Fibroblast of lung (primary cell): ENCODE measurements around the gene MYO10. TPM values are rescaled to one million over a fixed set of nuclear protein-coding genes. Genes with fewer than 3 reads are reported as not detected.

Experiments used
- DNase-seq, 2 donors: peaks; one replicate each; pipeline versions ENCODE4 v3.0.0 to v3.0.0-alpha.2; 2010; ENCODE audit warnings: low read depth in 2 of 2
- H2AFZ ChIP-seq: 2 replicates; pipeline ENCODE4 v1.5.1; 2012; ENCODE audit warnings: low read length, control low read depth, inconsistent platforms
- H3K27ac ChIP-seq: 2 replicates; pipeline ENCODE4 v1.5.1; 2011; ENCODE audit warnings: low read length, control low read depth; ENCODE audit not compliant: insufficient read depth
- H3K27me3 ChIP-seq: 2 replicates; pipeline ENCODE4 v1.5.1; 2011; ENCODE audit warnings: mild to moderate bottlenecking, low read length; ENCODE audit not compliant: control insufficient read depth, insufficient read depth
- H3K36me3 ChIP-seq: 2 replicates; pipeline ENCODE4 v1.5.1; 2011; ENCODE audit warnings: low read length; ENCODE audit not compliant: control insufficient read depth, insufficient read depth
- H3K4me1 ChIP-seq: 2 replicates; pipeline ENCODE4 v1.5.1; 2011; ENCODE audit warnings: low read length; ENCODE audit not compliant: control insufficient read depth, insufficient read depth; ENCODE audit errors: extremely low read depth
- H3K4me2 ChIP-seq: 2 replicates; pipeline ENCODE4 v1.5.1; 2011; ENCODE audit warnings: low read length, control low read depth; ENCODE audit not compliant: insufficient read depth; ENCODE audit errors: extremely low read depth
- H3K4me3 ChIP-seq, 4 experiments: fragments of 200-600 bp in 1 of 4; sonication (generic) in 1 of 4; replicated peaks in 1 of 4; 2 replicates each; pipeline ENCODE4 v1.5.1; 2011 to 2016; ENCODE audit warnings: low read length in 4 of 4, low read depth in 3 of 4, mild to moderate bottlenecking in 3 of 4, control low read depth in 2 of 4, inconsistent platforms in 1 of 4, mixed read lengths in 1 of 4; ENCODE audit not compliant: insufficient read depth in 1 of 4; ENCODE audit errors: control extremely low read depth in 1 of 4
- H3K79me2 ChIP-seq: 2 replicates; pipeline ENCODE4 v1.5.1; 2012; ENCODE audit warnings: mild to moderate bottlenecking, low read length, inconsistent platforms; ENCODE audit not compliant: control insufficient read depth, insufficient read depth
- H3K9ac ChIP-seq: 2 replicates; pipeline ENCODE4 v1.5.1; 2011; ENCODE audit warnings: mild to moderate bottlenecking, low read length, control low read depth; ENCODE audit not compliant: insufficient read depth
- H3K9me3 ChIP-seq: 2 replicates; pipeline ENCODE4 v1.5.1; 2012; ENCODE audit warnings: low read depth, low read length; ENCODE audit not compliant: control insufficient read depth, insufficient read depth
- H4K20me1 ChIP-seq: 2 replicates; pipeline ENCODE4 v1.5.1; 2011; ENCODE audit warnings: low read length; ENCODE audit not compliant: control insufficient read depth, insufficient read depth; ENCODE audit errors: extremely low read depth
- CTCF ChIP-seq, 2 donors: IDR thresholded peaks in 1 of 2; conservative IDR thresholded peaks in 1 of 2; 1 replicate in 1 of 2; 2 replicates in 1 of 2; pipeline ENCODE4 v1.5.1; 2011 to 2012; ENCODE audit warnings: low read length in 2 of 2, control low read depth in 1 of 2, inconsistent platforms in 1 of 2, low read depth in 1 of 2, mild to moderate bottlenecking in 1 of 2
- EZH2 ChIP-seq: IDR thresholded peaks from 2 replicates; pipeline ENCODE4 v1.5.1; 2012; ENCODE audit warnings: low read length, control low read depth, mild to moderate bottlenecking; ENCODE audit errors: missing control alignments
- polyA plus RNA-seq, 2 donors: library from polyadenylated mRNA; depleted of rRNA in 1 of 2; stranded (reverse) in 1 of 2; unstranded in 1 of 2; fragments of >200 nt; gene quantifications; 2 replicates each; pipeline ENCODE4 v1.2.1, GENCODE V29; 2011 to 2012; ENCODE audit warnings: missing spikeins in 1 of 2
- total RNA-seq: library from RNA; depleted of rRNA; stranded (reverse); fragments of >200 nt; gene quantifications from 2 replicates; pipeline ENCODE4 v1.2.1, GENCODE V29; 2014

MYO10 gene
- total and polyA plus RNA-seq, 2 donors (not counting 1 experiment from before 2014, with no cell fraction given) = 16.6 to 82.2 TPM

- Histone ChIP-seq H3K4me3 (peak overlapping the region; percentile 60 to 95 (median 92)), H3K4me2 (peak overlapping the region; percentile 76), H3K4me1 (peaks cover 7% of the 10 kb centered on the region), H3K27ac (peak overlapping the region; percentile 90), H3K9me3 (no peaks in the 10 kb centered on the region), H3K27me3 (no peaks in the 10 kb centered on the region), H4K20me1 (no peaks in the 10 kb centered on the region), H3K79me2 (peaks cover 60% of the 10 kb centered on the region), H3K36me3 (no peaks in the 10 kb centered on the region), H2AFZ (no peak overlapping the region), H3K9ac (peak overlapping the region; percentile 94)
- TF ChIP-seq CTCF (conservative IDR thresholded peaks at IDR 0.05 in 1 of 2, IDR thresholded peaks at IDR 0.05 in 1 of 2; ENCODE audit: low read depth in 1 of 2, low read length in 2 of 2) = no peak
- TF ChIP-seq EZH2 = no peak
- DNase-seq = peak; percentile 63 to 64
These were observed 1.4 kb downstream of the MYO10 start for GRCh38 chr5:16934677-16935153.

- H3K36me3 ChIP-seq = no peaks in the 10 kb centered on the region
- TF ChIP-seq CTCF (conservative IDR thresholded peaks at IDR 0.05 in 1 of 2, IDR thresholded peaks at IDR 0.05 in 1 of 2; ENCODE audit: low read depth in 1 of 2, low read length in 2 of 2) (peak; percentile 97 to 99), EZH2 (no peak)
- peak; percentile 58 to 82 for DNase-seq
- no peaks in the 10 kb centered on the region for H3K9me3 ChIP-seq
- H4K20me1 ChIP-seq = no peaks in the 10 kb centered on the region
- peak overlapping the region; percentile 76 for H3K4me2 ChIP-seq
- peaks cover 7% of the 10 kb centered on the region for H3K4me1 ChIP-seq
- H2AFZ ChIP-seq = no peak overlapping the region
- H3K4me3 ChIP-seq = peak overlapping the region; percentile 60 to 95 (median 92)
- H3K27ac ChIP-seq = peak overlapping the region; percentile 90
- no peaks in the 10 kb centered on the region for H3K27me3 ChIP-seq
- H3K9ac ChIP-seq = peak overlapping the region; percentile 28
- peaks cover 66% of the 10 kb centered on the region for H3K79me2 ChIP-seq
These were observed 2.0 kb downstream of the MYO10 start for GRCh38 chr5:16934123-16934522.

- Histone ChIP-seq H3K27me3 (no peaks in the 10 kb centered on the region), H3K4me2 (peak overlapping the region; percentile 76), H3K4me1 (peaks cover 7% of the 10 kb centered on the region), H3K79me2 (peaks cover 69% of the 10 kb centered on the region), H2AFZ (no peak overlapping the region), H3K4me3 (peak overlapping the region; percentile 60 to 95 (median 92)), H3K9me3 (no peaks in the 10 kb centered on the region), H3K36me3 (no peaks in the 10 kb centered on the region), H3K27ac (no peak overlapping the region), H3K9ac (no peak overlapping the region), H4K20me1 (no peaks in the 10 kb centered on the region)
- no peak for DNase-seq
- TF ChIP-seq EZH2 = no peak
- TF ChIP-seq CTCF (conservative IDR thresholded peaks at IDR 0.05 in 1 of 2, IDR thresholded peaks at IDR 0.05 in 1 of 2; ENCODE audit: low read depth in 1 of 2, low read length in 2 of 2) = no peak
These were observed 2.8 kb downstream of the MYO10 start for GRCh38 chr5:16933337-16933736.
